GM12864 (cell line): Measurements from ENCODE around the gene MARK3.
A peak's percentile ranks its signal among the peaks of the same experiment; 100 is the strongest.

Source experiments
- DNase-seq: peaks from one replicate; pipeline ENCODE4 v3.0.0-alpha.2; 2011; ENCODE audit warnings: low read depth
- H3K4me3 ChIP-seq: 2 replicates; pipeline ENCODE4 v1.5.1; 2011; ENCODE audit warnings: mild to moderate bottlenecking, low read depth, low read length, control low read depth
- CTCF ChIP-seq: IDR thresholded peaks from 2 replicates; pipeline ENCODE4 v1.5.1; 2011; ENCODE audit warnings: low read depth, mild to moderate bottlenecking, moderate library complexity, low read length, control low read depth, inconsistent platforms; ENCODE audit errors: missing control alignments

Gene MARK3

GRCh38 chr14:103388664-103389063 lies 3.4 kb downstream of the MARK3 start:
- DNase-seq = no peak
- H3K4me3 ChIP-seq = no peak overlapping the region
- TF ChIP-seq CTCF = no peak

GRCh38 chr14:103390605-103391004 lies 5.4 kb downstream of the MARK3 start:
- no peak for TF ChIP-seq CTCF
- no peak overlapping the region for H3K4me3 ChIP-seq
- no peak for DNase-seq

GRCh38 chr14:103391048-103391447 lies 5.8 kb downstream of the MARK3 start:
- TF ChIP-seq CTCF = peak; percentile 73
- no peak for DNase-seq
- no peak overlapping the region for H3K4me3 ChIP-seq

GRCh38 chr14:103392106-103392505 lies 6.9 kb downstream of the MARK3 start:
- no peak for TF ChIP-seq CTCF
- DNase-seq = no peak
- no peak overlapping the region for H3K4me3 ChIP-seq

- H3K4me3 ChIP-seq = no peak overlapping the region
- no peak for DNase-seq
- TF ChIP-seq CTCF = no peak
Observed at GRCh38 chr14:103392572-103392971, 7.4 kb downstream of the MARK3 start.

GRCh38 chr14:103393070-103393469 lies 7.9 kb downstream of the MARK3 start:
- TF ChIP-seq CTCF = no peak
- no peak for DNase-seq

GRCh38 chr14:103393676-103394626 lies 8.7 kb downstream of the MARK3 start:
- DNase-seq = no peak
- TF ChIP-seq CTCF = peak; percentile 74
- no peak overlapping the region for H3K4me3 ChIP-seq

More at GRCh38 chr14:103393070-103393469, 7.9 kb downstream of the MARK3 start:
- H3K4me3 ChIP-seq = no peak overlapping the region
